H9 (cell line): ENCODE data around the gene GRB10. TPM values are rescaled to one million over a fixed set of nuclear protein-coding genes. Genes with fewer than 3 reads are reported as not detected.

Experiments
- DNase-seq: peaks from one replicate; pipeline ENCODE4 v3.0.0-alpha.2; 2017
- H2AFZ ChIP-seq: one replicate; pipeline ENCODE4 v1.6.1; 2013; ENCODE audit warnings: mild to moderate bottlenecking, low read length, control low read depth, moderate library complexity
- H2AK5ac ChIP-seq: 2 replicates; pipeline ENCODE4 v1.6.1; 2013; ENCODE audit warnings: low read length, control low read depth, mixed read lengths; ENCODE audit not compliant: insufficient read length
- H2BK120ac ChIP-seq: one replicate; pipeline ENCODE4 v1.6.1; 2013; ENCODE audit warnings: low read depth, mild to moderate bottlenecking, low read length, control low read depth, inconsistent platforms; ENCODE audit not compliant: poor library complexity, severe bottlenecking
- H2BK12ac ChIP-seq: 2 replicates; pipeline ENCODE4 v1.6.1; 2013; ENCODE audit warnings: low read length, control low read depth, mixed read lengths, low read depth; ENCODE audit not compliant: insufficient read length
- H2BK15ac ChIP-seq: 2 replicates; pipeline ENCODE4 v1.6.1; 2013; ENCODE audit warnings: low read depth, low read length, control low read depth
- H2BK20ac ChIP-seq: one replicate; pipeline ENCODE4 v1.6.1; 2013; ENCODE audit warnings: low read depth, mild to moderate bottlenecking, low read length, control low read depth, inconsistent platforms; ENCODE audit not compliant: poor library complexity, severe bottlenecking
- H2BK5ac ChIP-seq: 2 replicates; pipeline ENCODE4 v1.6.1; 2013; ENCODE audit warnings: low read length, control low read depth, mixed read lengths; ENCODE audit not compliant: insufficient read length
- H3K14ac ChIP-seq: 2 replicates; pipeline ENCODE4 v1.6.1; 2013; ENCODE audit warnings: low read length, control low read depth; ENCODE audit not compliant: insufficient read depth
- H3K18ac ChIP-seq: 2 replicates; pipeline ENCODE4 v1.6.1; 2013; ENCODE audit warnings: low read depth, mild to moderate bottlenecking, mixed read lengths, low read length, control low read depth; ENCODE audit not compliant: insufficient read length
- H3K23ac ChIP-seq: 2 replicates; pipeline ENCODE4 v1.6.1; 2013; ENCODE audit warnings: low read length, control low read depth, mixed read lengths, low read depth; ENCODE audit not compliant: insufficient read length
- H3K23me2 ChIP-seq: 2 replicates; pipeline ENCODE4 v1.6.1; 2013; ENCODE audit warnings: low read depth, mild to moderate bottlenecking, mixed read lengths, low read length, control low read depth; ENCODE audit not compliant: insufficient read length, poor library complexity, severe bottlenecking
- H3K27ac ChIP-seq: 2 replicates; pipeline ENCODE4 v1.5.1; 2013; ENCODE audit warnings: low read length, control low read depth, mixed read lengths, low read depth; ENCODE audit not compliant: insufficient read length
- H3K27me3 ChIP-seq: 2 replicates; pipeline ENCODE4 v1.6.1; 2013; ENCODE audit warnings: low read length, control low read depth, inconsistent platforms; ENCODE audit not compliant: insufficient read depth
- H3K4ac ChIP-seq: 2 replicates; pipeline ENCODE4 v1.6.1; 2013; ENCODE audit warnings: low read depth, mild to moderate bottlenecking, control low read depth, inconsistent platforms, low read length, moderate library complexity
- H3K4me1 ChIP-seq: 2 replicates; pipeline ENCODE4 v1.6.1; 2013; ENCODE audit warnings: low read length, control low read depth, inconsistent platforms; ENCODE audit not compliant: insufficient read depth
- H3K4me2 ChIP-seq: 2 replicates; pipeline ENCODE4 v1.6.1; 2013; ENCODE audit warnings: low read length, control low read depth, mixed read lengths; ENCODE audit not compliant: insufficient read length, insufficient read depth
- H3K56ac ChIP-seq: 2 replicates; pipeline ENCODE4 v1.6.1; 2013; ENCODE audit warnings: low read depth, mild to moderate bottlenecking, mixed read lengths, low read length, control low read depth; ENCODE audit not compliant: insufficient read length
- H3K79me1 ChIP-seq: 2 replicates; pipeline ENCODE4 v1.6.1; 2013; ENCODE audit warnings: low read depth, mild to moderate bottlenecking, moderate library complexity, low read length, control low read depth, inconsistent platforms; ENCODE audit not compliant: insufficient read depth, poor library complexity, severe bottlenecking
- H3K79me2 ChIP-seq: 2 replicates; pipeline ENCODE4 v1.6.1; 2013; ENCODE audit warnings: low read length, control low read depth, inconsistent platforms; ENCODE audit not compliant: insufficient read depth
- H3K9ac ChIP-seq: 2 replicates; pipeline ENCODE4 v1.6.1; 2013; ENCODE audit warnings: low read length, control low read depth, mixed read lengths; ENCODE audit not compliant: insufficient read length; ENCODE audit errors: extremely low read depth
- H3K9me3 ChIP-seq: one replicate; pipeline ENCODE4 v1.6.1; 2013; ENCODE audit warnings: low read depth, low read length, inconsistent platforms; ENCODE audit not compliant: control insufficient read depth
- H3T11ph ChIP-seq: one replicate; pipeline ENCODE4 v1.6.1; 2013; ENCODE audit warnings: mild to moderate bottlenecking, low read length, control low read depth, inconsistent platforms
- H4K20me1 ChIP-seq: one replicate; pipeline ENCODE4 v1.6.1; 2013; ENCODE audit not compliant: control insufficient read depth, insufficient read length, insufficient read depth
- H4K5ac ChIP-seq: 2 replicates; pipeline ENCODE4 v1.6.1; 2013; ENCODE audit warnings: low read depth, mild to moderate bottlenecking, mixed read lengths, low read length, control low read depth; ENCODE audit not compliant: insufficient read length
- H4K8ac ChIP-seq: replicated peaks from 2 replicates; pipeline ENCODE4 v1.6.1; 2013; ENCODE audit warnings: low read length, control low read depth, mixed read lengths, low read depth; ENCODE audit not compliant: insufficient read length
- H4K91ac ChIP-seq: 2 replicates; pipeline ENCODE4 v1.6.1; 2013; ENCODE audit warnings: low read depth, mild to moderate bottlenecking, moderate library complexity, mixed read lengths, low read length, control low read depth; ENCODE audit not compliant: insufficient read length
- H3K27ac Mint-ChIP-seq, 3 experiments: 2 replicates in 2 of 3; 3 replicates in 1 of 3; pipeline ENCODE4 v1.8.0; 2020 to 2021; ENCODE audit warnings: mixed read lengths in 3 of 3, mild to moderate bottlenecking in 1 of 3, moderate library complexity in 1 of 3
- H3K27me3 Mint-ChIP-seq: 2 replicates; pipeline ENCODE4 v1.8.0; 2021; ENCODE audit warnings: low read depth, mild to moderate bottlenecking, moderate library complexity, mixed read lengths
- H3K36me3 Mint-ChIP-seq, 3 experiments: 2 replicates in 2 of 3; 3 replicates in 1 of 3; pipeline ENCODE4 v1.8.0; 2020 to 2021; ENCODE audit warnings: low read depth in 3 of 3, mixed read lengths in 3 of 3; ENCODE audit not compliant: insufficient read depth in 1 of 3
- H3K4me1 Mint-ChIP-seq, 2 experiments: 2 replicates each; pipeline ENCODE4 v1.8.0; 2020; ENCODE audit warnings: mixed read lengths in 2 of 2
- H3K4me3 Mint-ChIP-seq, 2 experiments: 2 replicates in 1 of 2; 3 replicates in 1 of 2; pipeline ENCODE4 v1.8.0; 2020 to 2021; ENCODE audit warnings: mild to moderate bottlenecking in 2 of 2, mixed read lengths in 2 of 2, moderate library complexity in 1 of 2
- H3K9me3 Mint-ChIP-seq, 2 experiments: 2 replicates in 1 of 2; 3 replicates in 1 of 2; pipeline ENCODE4 v1.8.0; 2020; ENCODE audit warnings: mild to moderate bottlenecking in 2 of 2, mixed read lengths in 2 of 2, moderate library complexity in 1 of 2
- CTCF ChIP-seq: fragments of 200-600 bp; sonication (generic); conservative IDR thresholded peaks from 3 replicates; pipeline ENCODE4 v1.8.0; 2021; ENCODE audit warnings: antibody characterized with exemption, mild to moderate bottlenecking
- WGBS: extraction: QIAGEN DNeasy Blood & Tissue Kit; methylation state at CpG from one replicate; pipeline ENCODE4 v1.1.7; 2013; ENCODE audit warnings: missing lambda C conversion rate, low lambda C conversion rate, mixed read lengths; ENCODE audit not compliant: insufficient read length; ENCODE audit errors: extremely low coverage; 5-methylcytosine and 5-hydroxymethylcytosine counted together
- total RNA-seq: library from RNA; stranded (reverse); gene quantifications from 2 replicates; pipeline ENCODE4 v1.2.1, GENCODE V29; 2021

Gene GRB10
- total RNA-seq, 1 experiment from 2014 or later = 108 TPM

- Histone ChIP-seq H2BK12ac (no peak overlapping the region), H3K79me1 (no peaks in the 10 kb centered on the region), H2BK20ac (no peak overlapping the region), H3K27ac (no peak overlapping the region), H3K23me2 (no peaks in the 10 kb centered on the region), H2AK5ac (no peak overlapping the region), H3K23ac (no peak overlapping the region), H3K9ac (no peak overlapping the region), H4K91ac (no peak overlapping the region), H2BK15ac (no peak overlapping the region), H2BK5ac (no peak overlapping the region), H3K27me3 (no peaks in the 10 kb centered on the region), H3K14ac (no peak overlapping the region), H3K56ac (no peak overlapping the region), H3T11ph (no peak overlapping the region), H4K5ac (no peak overlapping the region), H2BK120ac (no peak overlapping the region), H3K4ac (no peak overlapping the region), H3K79me2 (no peaks in the 10 kb centered on the region), H2AFZ (no peak overlapping the region), H4K20me1 (no peaks in the 10 kb centered on the region), H3K4me1 (no peaks in the 10 kb centered on the region), H4K8ac (no peak overlapping the region), H3K18ac (no peak overlapping the region), H3K9me3 (no peaks in the 10 kb centered on the region), H3K4me2 (no peak overlapping the region)
- Mint-ChIP-seq H3K27me3 (no peaks in the 10 kb centered on the region), H3K36me3 (peaks cover 9 to 32% (median 15%) of the 10 kb centered on the region in 3 experiments; a peak in 6 of 7 replicates), H3K9me3 (no peaks in the 10 kb centered on the region), H3K27ac (peak overlapping the region in 2 of 3 experiments; percentile 32 to 62; a peak in 2 of 7 replicates), H3K4me3 (no peak overlapping the region), H3K4me1 (peaks cover 0 to 3% of the 10 kb centered on the region in 2 experiments; a peak in 1 of 4 replicates)
- DNase-seq = no peak
- WGBS = no CpG with 5 or more reads among the region's 16 CpGs
- no peak for TF ChIP-seq CTCF
These were observed 126.4 kb downstream of the GRB10 start for GRCh38 chr7:50656141-50656895.
